B cell (primary cell): ENCODE data around the gene ZNF688. TPM values are rescaled to one million over a fixed set of nuclear protein-coding genes. Genes with fewer than 3 reads are reported as not detected.
A peak's percentile ranks its signal among the peaks of the same experiment; 100 is the strongest.

Experiments
- ATAC-seq: fragments of 200-7000 bp; cut with Tn5 transposase; one replicate; pipeline ENCODE4 v1.10.0; 2021; ENCODE audit warnings: low read depth, mild to moderate bottlenecking, moderate number of reproducible peaks, moderate library complexity
- CTCF ChIA-PET: fragments of 350-600 bp; sonication (Branson Sonifier 250); formaldehyde crosslinking; loops from one replicate; lab custom pipeline; 2021; ENCODE audit warnings: antibody characterized with exemption, inconsistent platforms; lab: Charles Lee
- POLR2A ChIA-PET: fragments of 350-600 bp; sonication (Branson Sonifier 250); formaldehyde crosslinking; loops from one replicate; lab custom pipeline; 2021; ENCODE audit warnings: antibody characterized with exemption; lab: Charles Lee
- DNase-seq: peaks from one replicate; pipeline ENCODE4 v3.0.0; 2013
- H2AFZ ChIP-seq: 2 replicates; pipeline ENCODE4 v1.6.1; 2012; ENCODE audit warnings: mild to moderate bottlenecking, low read depth, low read length; ENCODE audit not compliant: insufficient read depth, poor library complexity, severe bottlenecking
- H3K27ac ChIP-seq, 2 donors: 1 replicate in 1 of 2; 2 replicates in 1 of 2; pipeline ENCODE4 v1.5.1; 2012 to 2013; ENCODE audit warnings: low read length in 2 of 2, mild to moderate bottlenecking in 2 of 2, moderate library complexity in 1 of 2
- H3K27me3 ChIP-seq, 4 experiments: fragments of 200-600 bp in 1 of 4; sonication (generic) in 1 of 4; replicated peaks in 1 of 4; 1 replicate in 2 of 4; 2 replicates in 2 of 4; pipeline versions ENCODE4 v1.6.1 to v1.7.0; 2013 to 2016; ENCODE audit warnings: low read length in 3 of 4, mild to moderate bottlenecking in 2 of 4, mixed read lengths in 1 of 4, moderate library complexity in 1 of 4; ENCODE audit not compliant: insufficient read depth in 4 of 4, control insufficient read depth in 3 of 4; ENCODE audit errors: control extremely low read depth in 1 of 4
- H3K36me3 ChIP-seq, 2 experiments: replicated peaks in 1 of 2; 1 replicate in 1 of 2; 2 replicates in 1 of 2; pipeline versions ENCODE4 v1.6.1 to v1.7.1; 2013; ENCODE audit warnings: low read length in 1 of 2; ENCODE audit not compliant: insufficient read depth in 2 of 2, control insufficient read depth in 1 of 2; ENCODE audit errors: control extremely low read depth in 1 of 2, extremely low read depth in 1 of 2
- H3K4me1 ChIP-seq, 2 donors: fragments of 200-600 bp in 1 of 2; sonication (generic) in 1 of 2; 1 replicate in 1 of 2; 2 replicates in 1 of 2; pipeline versions ENCODE4 v1.5.1 to v1.6.1; 2013 to 2017; ENCODE audit warnings: low read length in 2 of 2; ENCODE audit not compliant: control insufficient read depth in 2 of 2, insufficient read depth in 2 of 2
- H3K4me2 ChIP-seq: replicated peaks from 2 replicates; pipeline ENCODE3; 2012; ENCODE audit warnings: mild to moderate bottlenecking, low read depth, low read length; ENCODE audit not compliant: poor library complexity, severe bottlenecking
- H3K4me3 ChIP-seq, 5 experiments: fragments of 200-600 bp in 1 of 5; sonication (generic) in 1 of 5; 1 replicate in 3 of 5; 2 replicates in 2 of 5; pipeline versions ENCODE4 v1.5.1 to v1.7.0; 2011 to 2016; ENCODE audit warnings: low read length in 4 of 5, mild to moderate bottlenecking in 4 of 5, low read depth in 2 of 5, control low read depth in 1 of 5, moderate library complexity in 1 of 5; ENCODE audit not compliant: insufficient read depth in 1 of 5; ENCODE audit errors: control extremely low read depth in 1 of 5, extremely low read depth in 1 of 5
- H3K79me2 ChIP-seq: fragments of 200-600 bp; sonication (generic); one replicate; pipeline ENCODE4 v1.6.0; 2016; ENCODE audit warnings: low read length; ENCODE audit not compliant: control insufficient read depth, insufficient read depth
- H3K9ac ChIP-seq: fragments of 200-600 bp; sonication (generic); 2 replicates; pipeline ENCODE4 v1.6.1; 2017; ENCODE audit warnings: mild to moderate bottlenecking, low read length, moderate library complexity
- H3K9me3 ChIP-seq, 3 donors: one replicate each; pipeline versions ENCODE4 v1.6.1 to v1.7.1; 2013; ENCODE audit warnings: low read length in 2 of 3; ENCODE audit not compliant: control insufficient read depth in 2 of 3, insufficient read depth in 1 of 3; ENCODE audit errors: control extremely low read depth in 1 of 3
- H4K20me1 ChIP-seq: 2 replicates; pipeline ENCODE4 v1.6.0; 2012; ENCODE audit warnings: mild to moderate bottlenecking, low read length; ENCODE audit not compliant: insufficient read depth, control insufficient read depth, poor library complexity, severe bottlenecking
- H3K27ac Mint-ChIP-seq: one replicate; pipeline ENCODE4 v1.8.0; 2021; ENCODE audit warnings: mixed read lengths
- H3K27me3 Mint-ChIP-seq: one replicate; pipeline ENCODE4 v1.8.0; 2021; ENCODE audit warnings: mixed read lengths
- H3K4me1 Mint-ChIP-seq: one replicate; pipeline ENCODE4 v1.8.0; 2021; ENCODE audit warnings: mixed read lengths
- H3K4me3 Mint-ChIP-seq: one replicate; pipeline ENCODE4 v1.8.0; 2021; ENCODE audit warnings: mixed read lengths
- H3K9me3 Mint-ChIP-seq: one replicate; pipeline ENCODE4 v1.8.0; 2022; ENCODE audit warnings: mixed read lengths; ENCODE audit not compliant: insufficient read depth
- CTCF ChIP-seq: fragments of 200-600 bp; IDR thresholded peaks from one replicate; pipeline ENCODE4 v1.8.0; 2022; ENCODE audit warnings: antibody characterized with exemption, mild to moderate bottlenecking
- EZH2 ChIP-seq: IDR thresholded peaks from 2 replicates; pipeline ENCODE4 v1.6.1; 2012; ENCODE audit warnings: borderline replicate concordance, low read depth, mild to moderate bottlenecking, moderate library complexity, low read length; ENCODE audit not compliant: insufficient read depth, poor library complexity, severe bottlenecking
- WGBS: methylation state at CpG from one replicate; pipeline ENCODE4 v1.1.5; 2013; ENCODE audit warnings: missing lambda C conversion rate; ENCODE audit not compliant: insufficient coverage; 5-methylcytosine and 5-hydroxymethylcytosine counted together
- intact Hi-C: fragments of 100-400 bp; cut with micrococcal nuclease; formaldehyde crosslinking; loops from one replicate; pipeline ENCODE4 v1.10.0; 2022
- polyA plus RNA-seq: library from polyadenylated mRNA; depleted of rRNA; stranded (reverse); fragments of >200 nt; gene quantifications from 2 replicates; pipeline ENCODE4 v1.2.3, GENCODE V29; 2012
- total RNA-seq, 2 donors: library from RNA; stranded (reverse); fragments of 120-200 nt in 1 of 2; gene quantifications; 1 replicate in 1 of 2; 2 replicates in 1 of 2; pipeline versions ENCODE4 v1.2.3 to v1.2.4, GENCODE V29; 2013 to 2022

ZNF688 gene
- total and polyA plus RNA-seq, 2 donors (not counting 1 experiment from before 2014, with no cell fraction given), result 20.6 to 23.1 TPM

DNA sequence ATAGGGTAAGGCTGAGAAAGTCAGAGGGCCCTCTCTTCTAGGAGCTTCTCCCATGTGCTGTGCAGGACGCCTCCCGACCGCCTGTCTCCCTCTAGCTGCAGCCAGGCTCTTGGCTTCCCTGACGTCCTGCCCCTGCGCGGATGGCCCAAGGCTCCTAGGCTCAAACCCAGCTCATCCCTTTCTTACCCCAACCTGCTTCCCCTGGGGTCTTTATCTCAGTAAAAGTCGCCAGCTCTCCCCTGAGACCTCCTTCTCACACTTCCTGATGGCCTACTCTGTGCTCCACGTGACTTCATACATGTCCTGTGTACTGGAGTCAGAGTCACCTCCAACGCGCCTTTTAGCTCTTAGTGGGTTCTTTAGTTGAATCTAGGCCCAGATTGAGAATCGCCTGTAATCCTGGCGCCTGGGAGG is 35.7 kb downstream of the ZNF688 start:
- H3K9me3 Mint-ChIP-seq, result no peaks in the 10 kb centered on the region
- Histone ChIP-seq H3K9me3 (no peaks in the 10 kb centered on the region), H3K79me2 (peaks cover 47% of the 10 kb centered on the region), H3K36me3 (peaks cover 0 to 9% of the 10 kb centered on the region in 2 experiments), H3K27me3 (no peaks in the 10 kb centered on the region), H3K4me3 (peak overlapping the region; percentile 80 to 93 (median 88)), H3K27ac (peak overlapping the region; percentile 89 to 94), H3K4me1 (peaks cover 8 to 23% of the 10 kb centered on the region in 2 donors), H3K9ac (peak overlapping the region; percentile 79), H4K20me1 (no peaks in the 10 kb centered on the region), H3K4me2 (peak overlapping the region; percentile 80), H2AFZ (peak overlapping the region; percentile 82)
- WGBS, result 8% methylated on average over 8 of the region's 12 CpGs
- TF ChIP-seq EZH2 (no peak), CTCF (peak; percentile 54)
- intact Hi-C loops, result loop anchor here (1.0 to 2.0 kb wide), 9 partner anchors 8 to 163 kb away; partner anchors contain the start of genes DCTPP1, FBRS, ZNF764 and ZNF785
- H3K4me3 Mint-ChIP-seq, result peak overlapping the region; percentile 98
- H3K27me3 Mint-ChIP-seq, result no peaks in the 10 kb centered on the region
- ChIA-PET CTCF (interaction anchor here (0.7 to 4.0 kb wide), 33 partner anchors 9 to 165 kb away, joined by 3 to 55 read pairs (median 5); partner anchors contain the start of genes DCTPP1, PRR14, SEPHS2 and ZNF688), POLR2A (interaction anchor here (0.6 to 3.5 kb wide), 17 partner anchors 9 to 121 kb away, joined by 3 to 38 read pairs (median 4); partner anchors contain the start of genes DCTPP1, PRR14, ZNF689 and ZNF764)
- ATAC-seq (peak; percentile 48), DNase-seq (peak; percentile 75)
- H3K4me1 Mint-ChIP-seq, result peaks cover 30% of the 10 kb centered on the region
- H3K27ac Mint-ChIP-seq, result peak overlapping the region; percentile 94
